WTC11 (cell line): ENCODE measurements around the gene CDH13. TPM values are rescaled to one million over a fixed set of nuclear protein-coding genes. Genes with fewer than 3 reads are reported as not detected.

Source experiments
- ATAC-seq: fragments of 200-7000 bp; cut with Tn5 transposase; 2 replicates; pipeline ENCODE4 v1.10.0; 2021; ENCODE audit warnings: mild to moderate bottlenecking, moderate library complexity
- CTCF ChIA-PET: fragments of 300-600 bp; sonication (Branson Sonifier 250); formaldehyde crosslinking; loops from one replicate; lab custom pipeline; 2021; ENCODE audit warnings: antibody characterized with exemption; lab: Charles Lee
- POLR2A ChIA-PET: fragments of 350-600 bp; sonication (Branson Sonifier 250); formaldehyde crosslinking; loops from one replicate; lab custom pipeline; 2021; ENCODE audit warnings: antibody characterized with exemption; lab: Charles Lee
- DNase-seq: peaks from one replicate; pipeline ENCODE4 v3.0.0; 2021; ENCODE audit warnings: low spot score
- H3K27ac Mint-ChIP-seq: 2 replicates; pipeline ENCODE4 v1.8.0; 2021; ENCODE audit warnings: mixed read lengths
- H3K27me3 Mint-ChIP-seq: 2 replicates; pipeline ENCODE4 v1.8.0; 2021; ENCODE audit warnings: low read depth, mild to moderate bottlenecking, moderate library complexity, mixed read lengths
- H3K36me3 Mint-ChIP-seq: 2 replicates; pipeline ENCODE4 v1.8.0; 2021; ENCODE audit warnings: mixed read lengths
- H3K4me1 Mint-ChIP-seq: 2 replicates; pipeline ENCODE4 v1.8.0; 2022; ENCODE audit warnings: mixed read lengths
- H3K4me3 Mint-ChIP-seq: 2 replicates; pipeline ENCODE4 v1.8.0; 2021; ENCODE audit warnings: mild to moderate bottlenecking, moderate library complexity, mixed read lengths
- H3K9me3 Mint-ChIP-seq: 2 replicates; pipeline ENCODE4 v1.8.0; 2021; ENCODE audit warnings: mixed read lengths
- ATF1 ChIP-seq: sonication (generic); formaldehyde crosslinking; IDR thresholded peaks from 2 replicates; pipeline ENCODE4 v1.8.1; 2023; ENCODE audit warnings: mild to moderate bottlenecking, moderate library complexity, missing genetic modification reagents
- CREB1 ChIP-seq: sonication (generic); formaldehyde crosslinking; IDR thresholded peaks from 2 replicates; pipeline ENCODE4 v1.8.0; 2023; ENCODE audit warnings: mild to moderate bottlenecking, missing genetic modification reagents
- EMX1 ChIP-seq: fragments of 250-450 bp; sonication (Bioruptor Pico); IDR thresholded peaks from 2 replicates; pipeline ENCODE4 v1.8.0; 2021; ENCODE audit warnings: mild to moderate bottlenecking
- ETV6 ChIP-seq: sonication (generic); formaldehyde crosslinking; IDR thresholded peaks from 2 replicates; pipeline ENCODE4 v1.8.1; 2022; ENCODE audit warnings: mild to moderate bottlenecking, missing genetic modification reagents
- FOXK1 ChIP-seq: sonication (generic); formaldehyde crosslinking; IDR thresholded peaks from 2 replicates; pipeline ENCODE4 v1.8.0; 2022; ENCODE audit warnings: mild to moderate bottlenecking, moderate library complexity, missing genetic modification reagents
- FOXP1 ChIP-seq: sonication (generic); formaldehyde crosslinking; IDR thresholded peaks from 2 replicates; pipeline ENCODE4 v1.8.0; 2022; ENCODE audit warnings: missing genetic modification reagents, mild to moderate bottlenecking, moderate library complexity, borderline replicate concordance
- JUN ChIP-seq: sonication (generic); formaldehyde crosslinking; IDR thresholded peaks from 2 replicates; pipeline ENCODE4 v1.8.0; 2023; ENCODE audit warnings: mild to moderate bottlenecking, missing genetic modification reagents
- NFATC4 ChIP-seq: fragments of 250-450 bp; sonication (Bioruptor Pico); IDR thresholded peaks from 2 replicates; pipeline ENCODE4 v1.9.0; 2021; ENCODE audit warnings: mild to moderate bottlenecking
- NFE2L1 ChIP-seq: sonication (generic); formaldehyde crosslinking; IDR thresholded peaks from 2 replicates; pipeline ENCODE4 v1.8.1; 2023; ENCODE audit warnings: missing genetic modification reagents
- NFYB ChIP-seq: sonication (generic); formaldehyde crosslinking; conservative IDR thresholded peaks from 2 replicates; pipeline ENCODE4 v1.8.0; 2022; ENCODE audit warnings: low read depth, missing genetic modification reagents
- NR3C1 ChIP-seq: sonication (generic); formaldehyde crosslinking; conservative IDR thresholded peaks from 2 replicates; pipeline ENCODE4 v1.8.1; 2023; ENCODE audit warnings: low read depth, mild to moderate bottlenecking, missing genetic modification reagents
- ZNF138 ChIP-seq: sonication (generic); formaldehyde crosslinking; conservative IDR thresholded peaks from 2 replicates; pipeline ENCODE4 v1.8.1; 2022; ENCODE audit warnings: mild to moderate bottlenecking, moderate library complexity, missing genetic modification reagents
- ZNF232 ChIP-seq: sonication (generic); formaldehyde crosslinking; IDR thresholded peaks from 2 replicates; pipeline ENCODE4 v1.8.0; 2022; ENCODE audit warnings: mild to moderate bottlenecking, missing genetic modification reagents
- ZNF416 ChIP-seq: fragments of 250-450 bp; sonication (Bioruptor Pico); IDR thresholded peaks from 2 replicates; pipeline ENCODE4 v1.9.0; 2021; ENCODE audit warnings: mild to moderate bottlenecking, inconsistent platforms
- total RNA-seq: library from RNA; stranded (reverse); gene quantifications from 3 replicates; pipeline ENCODE4 v1.2.3, GENCODE V29; 2021
- TF ChIP-seq, protein P1 (sequence below): sonication (generic); formaldehyde crosslinking; IDR thresholded peaks from 2 replicates; pipeline ENCODE4 v1.8.0; 2022; ENCODE audit warnings: mild to moderate bottlenecking, missing genetic modification reagents
- TF ChIP-seq, protein P2 (sequence below): sonication (generic); formaldehyde crosslinking; IDR thresholded peaks from 2 replicates; pipeline ENCODE4 v1.8.1; 2022; ENCODE audit warnings: low read depth, missing genetic modification reagents, borderline replicate concordance
- TF ChIP-seq, protein P3 (sequence below): fragments of 200-600 bp; IDR thresholded peaks from 2 replicates; pipeline ENCODE4 v1.8.0; 2022; ENCODE audit warnings: antibody characterized with exemption
- TF ChIP-seq, protein P4 (sequence below): sonication (generic); formaldehyde crosslinking; IDR thresholded peaks from 2 replicates; pipeline ENCODE4 v1.8.0; 2023; ENCODE audit warnings: mild to moderate bottlenecking, missing genetic modification reagents
- TF ChIP-seq, protein P5 (sequence below): sonication (generic); formaldehyde crosslinking; IDR thresholded peaks from 2 replicates; pipeline ENCODE4 v1.8.0; 2022; ENCODE audit warnings: mild to moderate bottlenecking, missing genetic modification reagents
- TF ChIP-seq, protein P6 (sequence below): sonication (generic); formaldehyde crosslinking; IDR thresholded peaks from 2 replicates; pipeline ENCODE4 v1.8.0; 2023; ENCODE audit warnings: missing genetic modification reagents

CDH13 gene
- total RNA-seq, 1 experiment from 2014 or later: 0.81 TPM

DNA sequence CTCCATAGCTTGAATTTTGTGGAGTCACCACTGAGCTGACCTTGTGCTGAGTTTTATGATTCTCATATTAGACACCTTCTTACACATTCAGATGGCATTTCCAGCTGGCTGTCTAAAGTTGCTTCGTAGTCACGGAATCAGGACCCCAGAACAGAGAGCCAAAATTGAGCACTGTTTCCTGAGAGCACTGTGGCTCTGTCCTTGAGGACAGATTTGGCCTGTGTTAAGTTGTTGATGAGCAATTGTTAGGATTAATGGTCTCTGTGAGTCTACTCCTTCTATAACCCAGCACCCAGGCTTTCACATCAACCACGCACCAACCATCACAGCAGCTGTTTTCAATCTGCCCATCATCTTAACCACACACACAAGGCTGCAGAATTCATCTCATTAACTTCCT lies 903.5 kb downstream of the CDH13 start:
- Mint-ChIP-seq H3K27me3 (no peaks in the 10 kb centered on the region), H3K4me1 (no peaks in the 10 kb centered on the region), H3K27ac (no peak overlapping the region), H3K4me3 (no peak overlapping the region), H3K36me3 (no peaks in the 10 kb centered on the region), H3K9me3 (peaks cover 21% of the 10 kb centered on the region)
- ATAC-seq (no peak), DNase-seq (no peak)
- CTCF ChIA-PET: no interaction called here
- TF ChIP-seq FOXK1 (CRISPR knock-in tag) (no peak), JUN (CRISPR knock-in tag) (no peak), FOXP1 (CRISPR knock-in tag) (no peak), ZNF416 (no peak), NFATC4 (CRISPR knock-in tag) (no peak), ETV6 (no peak), ATF1 (CRISPR knock-in tag) (no peak), NFYB (CRISPR knock-in tag) (no peak), NR3C1 (CRISPR knock-in tag) (no peak), ZNF138 (CRISPR knock-in tag) (no peak), NFE2L1 (CRISPR knock-in tag) (no peak), ZNF232 (CRISPR knock-in tag) (no peak), EMX1 (CRISPR knock-in tag) (no peak), CREB1 (CRISPR knock-in tag) (no peak)
- TF ChIP-seq, protein P1, sequence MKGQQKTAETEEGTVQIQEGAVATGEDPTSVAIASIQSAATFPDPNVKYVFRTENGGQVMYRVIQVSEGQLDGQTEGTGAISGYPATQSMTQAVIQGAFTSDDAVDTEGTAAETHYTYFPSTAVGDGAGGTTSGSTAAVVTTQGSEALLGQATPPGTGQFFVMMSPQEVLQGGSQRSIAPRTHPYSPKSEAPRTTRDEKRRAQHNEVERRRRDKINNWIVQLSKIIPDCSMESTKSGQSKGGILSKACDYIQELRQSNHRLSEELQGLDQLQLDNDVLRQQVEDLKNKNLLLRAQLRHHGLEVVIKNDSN: no peak
- TF ChIP-seq, protein P2, sequence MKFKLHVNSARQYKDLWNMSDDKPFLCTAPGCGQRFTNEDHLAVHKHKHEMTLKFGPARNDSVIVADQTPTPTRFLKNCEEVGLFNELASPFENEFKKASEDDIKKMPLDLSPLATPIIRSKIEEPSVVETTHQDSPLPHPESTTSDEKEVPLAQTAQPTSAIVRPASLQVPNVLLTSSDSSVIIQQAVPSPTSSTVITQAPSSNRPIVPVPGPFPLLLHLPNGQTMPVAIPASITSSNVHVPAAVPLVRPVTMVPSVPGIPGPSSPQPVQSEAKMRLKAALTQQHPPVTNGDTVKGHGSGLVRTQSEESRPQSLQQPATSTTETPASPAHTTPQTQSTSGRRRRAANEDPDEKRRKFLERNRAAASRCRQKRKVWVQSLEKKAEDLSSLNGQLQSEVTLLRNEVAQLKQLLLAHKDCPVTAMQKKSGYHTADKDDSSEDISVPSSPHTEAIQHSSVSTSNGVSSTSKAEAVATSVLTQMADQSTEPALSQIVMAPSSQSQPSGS (CRISPR knock-in tag): no peak
- TF ChIP-seq, protein P3, sequence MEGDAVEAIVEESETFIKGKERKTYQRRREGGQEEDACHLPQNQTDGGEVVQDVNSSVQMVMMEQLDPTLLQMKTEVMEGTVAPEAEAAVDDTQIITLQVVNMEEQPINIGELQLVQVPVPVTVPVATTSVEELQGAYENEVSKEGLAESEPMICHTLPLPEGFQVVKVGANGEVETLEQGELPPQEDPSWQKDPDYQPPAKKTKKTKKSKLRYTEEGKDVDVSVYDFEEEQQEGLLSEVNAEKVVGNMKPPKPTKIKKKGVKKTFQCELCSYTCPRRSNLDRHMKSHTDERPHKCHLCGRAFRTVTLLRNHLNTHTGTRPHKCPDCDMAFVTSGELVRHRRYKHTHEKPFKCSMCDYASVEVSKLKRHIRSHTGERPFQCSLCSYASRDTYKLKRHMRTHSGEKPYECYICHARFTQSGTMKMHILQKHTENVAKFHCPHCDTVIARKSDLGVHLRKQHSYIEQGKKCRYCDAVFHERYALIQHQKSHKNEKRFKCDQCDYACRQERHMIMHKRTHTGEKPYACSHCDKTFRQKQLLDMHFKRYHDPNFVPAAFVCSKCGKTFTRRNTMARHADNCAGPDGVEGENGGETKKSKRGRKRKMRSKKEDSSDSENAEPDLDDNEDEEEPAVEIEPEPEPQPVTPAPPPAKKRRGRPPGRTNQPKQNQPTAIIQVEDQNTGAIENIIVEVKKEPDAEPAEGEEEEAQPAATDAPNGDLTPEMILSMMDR: no peak
- TF ChIP-seq, protein P4, sequence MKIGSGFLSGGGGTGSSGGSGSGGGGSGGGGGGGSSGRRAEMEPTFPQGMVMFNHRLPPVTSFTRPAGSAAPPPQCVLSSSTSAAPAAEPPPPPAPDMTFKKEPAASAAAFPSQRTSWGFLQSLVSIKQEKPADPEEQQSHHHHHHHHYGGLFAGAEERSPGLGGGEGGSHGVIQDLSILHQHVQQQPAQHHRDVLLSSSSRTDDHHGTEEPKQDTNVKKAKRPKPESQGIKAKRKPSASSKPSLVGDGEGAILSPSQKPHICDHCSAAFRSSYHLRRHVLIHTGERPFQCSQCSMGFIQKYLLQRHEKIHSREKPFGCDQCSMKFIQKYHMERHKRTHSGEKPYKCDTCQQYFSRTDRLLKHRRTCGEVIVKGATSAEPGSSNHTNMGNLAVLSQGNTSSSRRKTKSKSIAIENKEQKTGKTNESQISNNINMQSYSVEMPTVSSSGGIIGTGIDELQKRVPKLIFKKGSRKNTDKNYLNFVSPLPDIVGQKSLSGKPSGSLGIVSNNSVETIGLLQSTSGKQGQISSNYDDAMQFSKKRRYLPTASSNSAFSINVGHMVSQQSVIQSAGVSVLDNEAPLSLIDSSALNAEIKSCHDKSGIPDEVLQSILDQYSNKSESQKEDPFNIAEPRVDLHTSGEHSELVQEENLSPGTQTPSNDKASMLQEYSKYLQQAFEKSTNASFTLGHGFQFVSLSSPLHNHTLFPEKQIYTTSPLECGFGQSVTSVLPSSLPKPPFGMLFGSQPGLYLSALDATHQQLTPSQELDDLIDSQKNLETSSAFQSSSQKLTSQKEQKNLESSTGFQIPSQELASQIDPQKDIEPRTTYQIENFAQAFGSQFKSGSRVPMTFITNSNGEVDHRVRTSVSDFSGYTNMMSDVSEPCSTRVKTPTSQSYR (CRISPR knock-in tag): no peak
- TF ChIP-seq, protein P5, sequence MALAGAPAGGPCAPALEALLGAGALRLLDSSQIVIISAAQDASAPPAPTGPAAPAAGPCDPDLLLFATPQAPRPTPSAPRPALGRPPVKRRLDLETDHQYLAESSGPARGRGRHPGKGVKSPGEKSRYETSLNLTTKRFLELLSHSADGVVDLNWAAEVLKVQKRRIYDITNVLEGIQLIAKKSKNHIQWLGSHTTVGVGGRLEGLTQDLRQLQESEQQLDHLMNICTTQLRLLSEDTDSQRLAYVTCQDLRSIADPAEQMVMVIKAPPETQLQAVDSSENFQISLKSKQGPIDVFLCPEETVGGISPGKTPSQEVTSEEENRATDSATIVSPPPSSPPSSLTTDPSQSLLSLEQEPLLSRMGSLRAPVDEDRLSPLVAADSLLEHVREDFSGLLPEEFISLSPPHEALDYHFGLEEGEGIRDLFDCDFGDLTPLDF: no peak
- TF ChIP-seq, protein P6, sequence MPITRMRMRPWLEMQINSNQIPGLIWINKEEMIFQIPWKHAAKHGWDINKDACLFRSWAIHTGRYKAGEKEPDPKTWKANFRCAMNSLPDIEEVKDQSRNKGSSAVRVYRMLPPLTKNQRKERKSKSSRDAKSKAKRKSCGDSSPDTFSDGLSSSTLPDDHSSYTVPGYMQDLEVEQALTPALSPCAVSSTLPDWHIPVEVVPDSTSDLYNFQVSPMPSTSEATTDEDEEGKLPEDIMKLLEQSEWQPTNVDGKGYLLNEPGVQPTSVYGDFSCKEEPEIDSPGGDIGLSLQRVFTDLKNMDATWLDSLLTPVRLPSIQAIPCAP (CRISPR knock-in tag): no peak
- POLR2A ChIA-PET: no interaction called here
